ENCODE measurements around the gene PLIN4. TPM values are rescaled to one million over a fixed set of nuclear protein-coding genes. Genes with fewer than 3 reads are reported as not detected.

Gene PLIN4
- total RNA-seq, 1 experiment from 2014 or later: 0.34 TPM

GRCh38 chr19:4496304-4496703, 22.0 kb downstream of the PLIN4 start:
- DNase-seq (ENCODE audit: low spot score): no peak
- in situ Hi-C loops (cut with HindIII; ENCODE audit: low sequenced_read_pairs): no loop called here

- no peak for DNase-seq (ENCODE audit: low spot score)
- in situ Hi-C loops (cut with HindIII; ENCODE audit: low sequenced_read_pairs): no loop called here
Observed at GRCh38 chr19:4495471-4495870, 22.8 kb downstream of the PLIN4 start.

GRCh38 chr19:4494691-4495064, 23.6 kb downstream of the PLIN4 start:
- in situ Hi-C loops (cut with HindIII; ENCODE audit: low sequenced_read_pairs): no loop called here
- no peak for DNase-seq (ENCODE audit: low spot score)

DNA sequence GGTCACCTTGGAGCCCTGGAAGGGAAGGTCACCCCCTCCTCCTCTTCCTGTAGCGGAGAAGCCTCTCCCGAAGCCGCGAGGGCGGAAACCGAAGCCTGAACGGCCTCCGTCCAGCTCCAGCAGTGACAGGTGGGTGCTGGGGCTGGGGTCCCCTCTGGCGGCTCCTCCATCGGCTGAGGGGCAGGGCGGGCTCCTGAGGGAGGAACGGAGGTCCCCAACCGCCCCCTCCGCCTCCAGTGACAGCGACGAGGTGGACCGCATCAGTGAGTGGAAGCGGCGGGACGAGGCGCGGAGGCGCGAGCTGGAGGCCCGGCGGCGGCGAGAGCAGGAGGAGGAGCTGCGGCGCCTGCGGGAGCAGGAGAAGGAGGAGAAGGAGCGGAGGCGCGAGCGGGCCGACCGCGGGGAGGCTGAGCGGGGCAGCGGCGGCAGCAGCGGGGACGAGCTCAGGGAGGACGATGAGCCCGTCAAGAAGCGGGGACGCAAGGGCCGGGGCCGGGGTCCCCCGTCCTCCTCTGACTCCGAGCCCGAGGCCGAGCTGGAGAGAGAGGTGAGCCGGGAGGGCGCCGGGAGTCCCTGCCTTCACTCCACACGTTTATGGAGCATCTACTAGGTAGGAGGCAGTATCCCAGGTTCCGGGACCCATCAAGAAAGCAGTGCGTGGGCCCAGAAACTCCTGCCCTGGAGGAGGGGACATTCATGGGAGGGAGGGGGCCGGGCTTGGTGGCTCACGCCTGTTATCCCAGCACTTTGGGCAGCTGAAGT, 24.2 kb downstream of the PLIN4 start:
- in situ Hi-C loops (cut with HindIII; ENCODE audit: low sequenced_read_pairs): no loop called here
- DNase-seq (ENCODE audit: low spot score): no peak

- no peak for DNase-seq (ENCODE audit: low spot score)
- in situ Hi-C loops (cut with HindIII; ENCODE audit: low sequenced_read_pairs): no loop called here
Observed at GRCh38 chr19:4493104-4493928, 25.0 kb downstream of the PLIN4 start.

- in situ Hi-C loops (cut with HindIII; ENCODE audit: low sequenced_read_pairs): no loop called here
- no peak for DNase-seq (ENCODE audit: low spot score)
Observed at GRCh38 chr19:4492337-4493103, 25.8 kb downstream of the PLIN4 start.

GRCh38 chr19:4491446-4491845, 26.8 kb downstream of the PLIN4 start:
- in situ Hi-C loops (cut with HindIII; ENCODE audit: low sequenced_read_pairs): no loop called here
- no peak for DNase-seq (ENCODE audit: low spot score)

GRCh38 chr19:4488496-4488895, 29.8 kb downstream of the PLIN4 start:
- DNase-seq (ENCODE audit: low spot score): no peak

DNA sequence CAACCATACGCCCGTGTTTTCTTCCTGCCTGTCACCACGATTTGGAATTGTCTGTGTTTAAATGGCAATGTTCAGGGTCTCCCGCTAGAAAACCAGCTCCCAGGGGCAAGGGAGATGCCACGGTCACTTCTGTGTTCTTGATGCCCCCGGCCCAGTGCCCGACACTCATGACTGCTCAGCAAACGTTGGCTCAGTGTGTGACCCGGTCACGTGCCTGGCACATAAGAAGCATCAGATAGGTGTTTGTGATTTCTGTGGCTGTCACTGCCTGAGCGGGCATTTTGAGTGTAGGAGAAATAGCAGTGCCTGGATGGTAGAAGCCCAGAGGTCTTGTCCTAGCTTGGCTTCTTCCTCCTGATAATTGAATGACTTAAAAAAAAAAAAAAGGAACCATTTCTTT, 30.7 kb downstream of the PLIN4 start:
- peak; percentile 45 for DNase-seq (ENCODE audit: low spot score)
- in situ Hi-C loops (cut with HindIII; ENCODE audit: low sequenced_read_pairs): no loop called here

More at GRCh38 chr19:4488496-4488895, 29.8 kb downstream of the PLIN4 start:
- in situ Hi-C loops (cut with HindIII; ENCODE audit: low sequenced_read_pairs): no loop called here

DNA sequence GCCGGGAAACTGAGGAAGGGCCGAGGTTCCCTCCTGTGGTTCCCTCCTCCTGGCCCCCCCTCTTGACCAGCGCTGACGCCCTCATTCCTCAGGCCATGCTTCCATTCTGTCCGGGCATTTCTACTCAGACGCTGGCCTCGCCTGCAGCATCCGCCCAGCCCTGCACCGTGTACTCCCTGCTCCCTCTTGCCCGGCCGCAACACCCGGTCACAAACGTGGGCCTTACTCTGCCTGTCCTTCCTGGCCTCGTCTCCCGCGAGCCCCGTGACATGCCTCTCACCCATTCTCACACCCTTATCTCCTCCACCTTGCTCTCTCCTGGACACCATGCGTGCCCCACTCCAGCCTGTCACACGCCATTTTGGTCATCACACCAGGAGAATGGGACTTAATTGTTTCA, 34.9 kb downstream of the PLIN4 start:
- DNase-seq (ENCODE audit: low spot score): no peak
- in situ Hi-C loops (cut with HindIII; ENCODE audit: low sequenced_read_pairs): no loop called here

DNA sequence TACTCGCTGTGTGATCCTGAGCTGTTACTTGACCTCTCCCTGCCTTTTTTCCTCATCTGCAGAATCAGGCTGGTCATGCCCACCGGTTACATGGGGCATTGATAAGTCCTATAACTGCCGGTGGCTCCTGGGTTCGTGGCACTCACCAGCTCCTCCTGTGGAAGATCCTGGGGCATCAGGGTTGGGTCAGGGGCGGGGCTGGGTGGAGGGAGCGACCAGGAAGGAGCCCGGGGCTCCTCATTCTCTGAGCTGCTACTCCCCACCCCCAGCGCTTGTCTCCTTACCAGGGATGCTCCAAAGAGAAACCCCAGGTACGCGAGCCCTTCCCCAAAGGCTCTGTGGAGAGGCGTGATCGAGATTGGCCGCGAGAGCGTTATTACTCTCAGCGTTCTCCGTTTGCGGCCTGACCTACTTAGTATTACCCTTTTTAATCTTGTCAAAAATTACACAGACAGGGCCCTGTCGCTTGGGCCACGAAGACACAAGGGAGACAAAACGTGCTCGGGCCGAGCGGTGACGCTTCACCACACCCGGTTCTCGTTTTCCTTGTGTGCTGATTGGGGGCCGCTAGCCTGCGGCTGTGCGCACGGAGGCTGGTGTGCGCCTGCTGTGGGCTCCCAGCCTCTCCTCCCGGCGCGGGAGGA, 35.4 kb downstream of the PLIN4 start:
- no peak for DNase-seq (ENCODE audit: low spot score)
- in situ Hi-C loops (cut with HindIII; ENCODE audit: low sequenced_read_pairs): no loop called here

GRCh38 chr19:4477034-4477801, 41.1 kb downstream of the PLIN4 start:
- in situ Hi-C loops (cut with HindIII; ENCODE audit: low sequenced_read_pairs): no loop called here
- no peak for DNase-seq (ENCODE audit: low spot score)

GRCh38 chr19:4474514-4475022, 43.7 kb downstream of the PLIN4 start:
- peak; percentile 88 for DNase-seq (ENCODE audit: low spot score)
- in situ Hi-C loops (cut with HindIII; ENCODE audit: low sequenced_read_pairs): no loop called here

DNA sequence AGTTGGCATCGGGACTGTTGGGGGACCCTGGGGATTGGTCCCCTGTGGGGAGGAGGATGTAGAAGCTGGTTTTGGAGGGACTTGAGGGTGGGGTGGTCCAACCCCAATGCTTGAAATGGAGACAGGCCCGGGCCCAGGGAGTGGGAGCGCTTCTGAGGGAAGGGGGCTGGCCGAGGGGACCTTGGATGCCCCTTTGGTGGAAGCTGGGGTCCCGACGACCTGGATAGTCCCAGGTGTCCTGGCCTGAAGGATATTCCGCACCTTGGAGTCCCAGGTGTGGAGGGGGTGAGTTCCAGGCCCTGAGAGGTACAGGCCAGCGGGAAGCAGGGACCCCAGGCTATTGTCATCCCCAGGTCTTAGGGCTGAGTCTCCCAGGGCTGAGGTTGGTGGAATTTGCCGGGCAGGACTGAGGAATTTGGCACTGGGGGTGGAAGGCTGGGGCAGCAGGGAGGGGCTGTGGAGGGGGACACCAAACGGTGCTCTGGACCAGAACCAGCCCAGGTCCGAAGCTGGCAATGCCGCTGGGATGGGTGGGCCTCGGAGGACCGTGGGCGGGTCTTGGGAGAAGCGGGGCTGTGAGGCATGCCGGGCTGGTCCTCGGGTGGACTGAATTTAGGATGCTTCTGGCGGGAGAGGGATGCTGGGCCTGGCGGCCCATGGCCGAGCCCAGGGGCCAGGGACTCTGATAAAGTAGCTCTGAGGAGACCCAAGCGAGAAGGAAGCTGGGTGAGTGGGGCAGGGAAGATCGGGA, 44.3 kb downstream of the PLIN4 start:
- peak; percentile 21 for DNase-seq (ENCODE audit: low spot score)
- in situ Hi-C loops (cut with HindIII; ENCODE audit: low sequenced_read_pairs): no loop called here

DNA sequence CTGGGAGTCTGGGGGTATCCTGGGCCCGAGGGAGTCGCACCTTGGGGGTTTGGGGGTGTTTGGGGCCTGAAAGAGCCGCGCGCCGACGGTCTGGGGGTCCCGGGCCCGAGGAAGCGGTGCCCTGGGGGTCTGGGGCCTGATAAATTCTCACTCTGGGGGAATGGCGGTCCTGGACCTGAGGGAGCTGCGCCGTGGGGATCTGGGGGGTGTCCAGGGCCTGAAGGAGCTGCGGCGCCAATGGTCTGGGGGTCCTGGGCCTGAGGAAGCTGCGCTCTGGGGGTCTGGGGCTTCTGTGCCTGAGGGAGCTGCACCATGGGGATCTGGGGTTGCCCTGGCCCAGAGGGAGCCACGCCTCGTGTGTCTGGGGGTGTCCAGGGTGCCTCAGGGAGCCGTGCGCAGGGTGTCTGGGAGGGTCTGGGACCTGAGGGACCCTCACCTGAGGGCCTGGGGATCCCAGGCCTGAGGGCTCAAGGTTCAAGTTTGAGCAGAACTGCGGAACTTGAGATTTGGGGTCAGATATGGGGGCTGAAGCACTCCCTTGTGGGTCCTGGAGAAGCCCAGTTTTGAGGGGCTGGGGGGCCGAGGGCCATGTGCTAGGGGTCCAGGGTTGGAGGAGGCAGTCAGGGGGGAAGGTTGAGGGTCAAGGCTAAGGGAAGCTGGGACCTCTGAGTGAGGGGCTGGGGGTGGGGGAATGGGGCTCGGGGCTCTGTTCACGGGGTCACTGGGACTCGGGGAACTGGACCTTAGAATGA, 45.1 kb downstream of the PLIN4 start:
- DNase-seq (ENCODE audit: low spot score): no peak
- in situ Hi-C loops (cut with HindIII; ENCODE audit: low sequenced_read_pairs): no loop called here

- DNase-seq (ENCODE audit: low spot score): no peak
Observed at GRCh38 chr19:4472174-4472974, 45.9 kb downstream of the PLIN4 start, which contains the start of gene HDGFL2. Gene HDGFL2 (plus strand): TSS chr19:4472297. CDS start chr19:4472351, 54 bp downstream.

More at GRCh38 chr19:4472174-4472974, 45.9 kb downstream of the PLIN4 start, which contains the start of gene HDGFL2:
- in situ Hi-C loops (cut with HindIII; ENCODE audit: low sequenced_read_pairs): no loop called here

All from G401 (cell line).